ENCODE data around the gene IL13.

The IL13 gene

DNA sequence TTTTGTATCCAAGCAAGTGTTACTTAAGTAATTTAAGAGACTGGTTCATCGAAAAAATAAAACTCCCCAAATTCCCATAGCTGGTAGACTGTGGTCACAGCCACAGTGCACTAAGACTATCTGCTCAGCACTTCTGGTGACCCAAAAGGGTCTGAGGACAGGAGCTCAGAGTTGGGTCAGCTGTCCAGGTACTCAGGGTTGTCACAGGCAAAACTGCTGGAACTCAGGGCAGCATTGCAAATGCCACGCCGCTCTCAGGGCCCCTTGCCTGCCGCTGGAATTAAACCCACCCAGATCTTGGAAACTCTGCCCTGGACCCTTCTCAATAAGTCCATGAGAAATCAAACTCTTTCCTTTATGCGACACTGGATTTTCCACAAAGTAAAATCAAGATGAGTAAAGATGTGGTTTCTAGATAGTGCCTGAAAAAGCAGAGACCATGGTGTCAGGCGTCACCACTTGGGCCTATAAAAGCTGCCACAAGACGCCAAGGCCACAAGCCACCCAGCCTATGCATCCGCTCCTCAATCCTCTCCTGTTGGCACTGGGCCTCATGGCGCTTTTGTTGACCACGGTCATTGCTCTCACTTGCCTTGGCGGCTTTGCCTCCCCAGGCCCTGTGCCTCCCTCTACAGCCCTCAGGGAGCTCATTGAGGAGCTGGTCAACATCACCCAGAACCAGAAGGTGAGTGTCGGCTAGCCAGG lies at the start of gene IL13:
TSS of gene IL13 (plus strand) at position 498 of the 705 bp plus-strand sequence. CDS start at position 512, 14 bp downstream.
- Histone ChIP-seq H3K36me3 (ENCODE audit: control insufficient read depth, insufficient read depth, low read length) (no peaks in the 10 kb centered on the region), H3K4me1 (no peaks in the 10 kb centered on the region), H3K9ac (no peak within 1 kb of the TSS), H3K9me3 (ENCODE audit: control insufficient read depth, low read length) (no peaks in the 10 kb centered on the region), H3K27me3 (ENCODE audit: control insufficient read depth, insufficient read depth, low read length) (no peaks in the 10 kb centered on the region), H2AFZ (no peak within 1 kb of the TSS), H3K4me2 (ENCODE audit: low read length) (no peak within 1 kb of the TSS), H3K27ac (no peak within 1 kb of the TSS), H3K79me2 (no peaks in the 10 kb centered on the region), H3K4me3 (ENCODE audit: low read depth, low read length) (no peak within 1 kb of the TSS)
- TF ChIP-seq CTCF (IDR thresholded peaks at IDR 0.05) = no peak

- no peak overlapping the region for H3K4me3 ChIP-seq (ENCODE audit: low read depth, low read length)
- no peaks in the 10 kb centered on the region for H3K27me3 ChIP-seq (ENCODE audit: control insufficient read depth, insufficient read depth, low read length)
- TF ChIP-seq CTCF (IDR thresholded peaks at IDR 0.05) = no peak
- no peaks in the 10 kb centered on the region for H3K9me3 ChIP-seq (ENCODE audit: control insufficient read depth, low read length)
- no peak overlapping the region for H3K27ac ChIP-seq
- no peaks in the 10 kb centered on the region for H3K4me1 ChIP-seq
- no peak overlapping the region for H3K4me2 ChIP-seq (ENCODE audit: low read length)
- no peaks in the 10 kb centered on the region for H3K36me3 ChIP-seq (ENCODE audit: control insufficient read depth, insufficient read depth, low read length)
- H3K9ac ChIP-seq = no peak overlapping the region
- no peaks in the 10 kb centered on the region for H3K79me2 ChIP-seq
- no peak overlapping the region for H2AFZ ChIP-seq
Measured at GRCh38 chr5:132611965-132612364, 46.0 kb upstream of the IL13 start.

DNA sequence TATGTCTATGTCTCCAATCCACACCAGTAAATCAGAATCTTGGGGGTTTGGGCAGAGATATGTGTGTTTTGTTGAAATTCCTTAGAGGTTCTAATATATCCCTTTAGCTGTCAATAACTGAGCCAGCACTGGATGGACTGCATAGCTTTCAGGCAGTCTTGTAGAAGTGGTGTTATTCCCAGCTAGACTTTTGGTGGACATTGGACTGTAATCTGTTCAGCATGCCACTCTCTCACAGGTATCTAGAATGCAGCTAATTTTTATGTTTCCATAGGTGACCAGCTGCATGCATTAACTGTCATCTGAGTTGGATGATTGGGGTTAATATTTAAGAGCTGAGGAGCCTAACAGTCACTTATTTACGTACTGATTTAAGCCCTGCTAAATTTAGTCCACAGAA lies 45.1 kb upstream of the IL13 start:
- Histone ChIP-seq H3K79me2 (no peaks in the 10 kb centered on the region), H3K9me3 (ENCODE audit: control insufficient read depth, low read length) (no peaks in the 10 kb centered on the region), H3K27me3 (ENCODE audit: control insufficient read depth, insufficient read depth, low read length) (no peaks in the 10 kb centered on the region), H3K9ac (no peak overlapping the region), H3K36me3 (ENCODE audit: control insufficient read depth, insufficient read depth, low read length) (no peaks in the 10 kb centered on the region), H3K4me2 (ENCODE audit: low read length) (no peak overlapping the region), H3K4me3 (ENCODE audit: low read depth, low read length) (no peak overlapping the region), H3K4me1 (no peaks in the 10 kb centered on the region), H3K27ac (no peak overlapping the region), H2AFZ (no peak overlapping the region)
- TF ChIP-seq CTCF (IDR thresholded peaks at IDR 0.05) = no peak

- H3K9me3 ChIP-seq (ENCODE audit: control insufficient read depth, low read length) = no peaks in the 10 kb centered on the region
- H3K4me3 ChIP-seq (ENCODE audit: low read depth, low read length) = no peak overlapping the region
Measured at GRCh38 chr5:132621699-132622098, 36.3 kb upstream of the IL13 start.

More at GRCh38 chr5:132621699-132622098, 36.3 kb upstream of the IL13 start:
- TF ChIP-seq CTCF (IDR thresholded peaks at IDR 0.05) = no peak
- no peaks in the 10 kb centered on the region for H3K27me3 ChIP-seq (ENCODE audit: control insufficient read depth, insufficient read depth, low read length)
- no peak overlapping the region for H3K27ac ChIP-seq
- no peak overlapping the region for H2AFZ ChIP-seq
- H3K4me2 ChIP-seq (ENCODE audit: low read length) = no peak overlapping the region
- no peaks in the 10 kb centered on the region for H3K79me2 ChIP-seq
- H3K36me3 ChIP-seq (ENCODE audit: control insufficient read depth, insufficient read depth, low read length) = no peaks in the 10 kb centered on the region
- H3K9ac ChIP-seq = no peak overlapping the region
- H3K4me1 ChIP-seq = no peaks in the 10 kb centered on the region

All from parathyroid adenoma (tissue), 2 donors.